Sciatic nerve (tissue), 2 donors: ENCODE measurements around the gene MED27. TPM values are rescaled to one million over a fixed set of nuclear protein-coding genes. Genes with fewer than 3 reads are reported as not detected.

Source experiments
- ATAC-seq: fragments of 200-7000 bp; cut with Tn5 transposase; one replicate; pipeline ENCODE4 v1.9.1; 2020; ENCODE audit warnings: mild to moderate bottlenecking, moderate library complexity
- DNase-seq: peaks from one replicate; pipeline ENCODE4 v3.0.0-alpha.2; 2020; ENCODE audit warnings: low spot score
- intact Hi-C: fragments of 100-400 bp; cut with DNase I; formaldehyde crosslinking; loops from one replicate; pipeline ENCODE4 v1.14.2; 2022
- total RNA-seq: library from RNA; stranded (reverse); fragmentation: NEBNext Ultra II Directional; extraction: Animal tissue kit (Norgen Biotek cat#: 25700); gene quantifications from one replicate; pipeline ENCODE4 v1.2.1, GENCODE V29; 2021
- donor health status: DM: no; HTN: no; CAD: no.
- donor health status: DM: no; HTN: no; CAD: no.

The MED27 gene
- total RNA-seq, 1 donor from 2014 or later: 15.9 TPM

- DNase-seq: no peak
- intact Hi-C loops: no loop called here
- ATAC-seq: no peak
Observed at GRCh38 chr9:131817073-131817472, 262.6 kb downstream of the MED27 start.

- intact Hi-C loops: no loop called here
- ATAC-seq: no peak
- DNase-seq: no peak
Observed at GRCh38 chr9:131815970-131816873, 263.4 kb downstream of the MED27 start.

- intact Hi-C loops: no loop called here
- no peak for DNase-seq
- ATAC-seq: no peak
Observed at GRCh38 chr9:131814707-131815106, 265.0 kb downstream of the MED27 start.

DNA sequence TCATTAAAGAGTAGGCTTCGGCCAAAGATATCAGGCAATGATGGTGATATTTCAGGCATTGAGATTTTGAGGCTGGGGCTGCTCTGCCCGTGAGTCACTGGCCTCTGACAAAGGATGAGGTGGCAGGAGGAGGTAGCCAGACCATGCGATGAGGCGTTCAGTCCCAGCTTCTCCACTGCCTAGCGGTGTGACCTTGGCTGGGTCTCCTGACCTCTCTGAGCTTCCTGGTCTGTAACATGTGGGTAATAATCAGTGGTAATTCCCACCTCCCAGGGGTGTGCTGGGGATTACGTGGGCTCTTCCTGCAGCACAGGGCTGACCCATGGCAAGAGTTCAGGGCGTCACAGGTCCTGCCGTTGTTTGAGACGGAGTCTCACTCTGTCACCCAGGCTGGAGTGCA lies 266.6 kb downstream of the MED27 start:
- DNase-seq (no peak), ATAC-seq (no peak)
- intact Hi-C loops: no loop called here

DNA sequence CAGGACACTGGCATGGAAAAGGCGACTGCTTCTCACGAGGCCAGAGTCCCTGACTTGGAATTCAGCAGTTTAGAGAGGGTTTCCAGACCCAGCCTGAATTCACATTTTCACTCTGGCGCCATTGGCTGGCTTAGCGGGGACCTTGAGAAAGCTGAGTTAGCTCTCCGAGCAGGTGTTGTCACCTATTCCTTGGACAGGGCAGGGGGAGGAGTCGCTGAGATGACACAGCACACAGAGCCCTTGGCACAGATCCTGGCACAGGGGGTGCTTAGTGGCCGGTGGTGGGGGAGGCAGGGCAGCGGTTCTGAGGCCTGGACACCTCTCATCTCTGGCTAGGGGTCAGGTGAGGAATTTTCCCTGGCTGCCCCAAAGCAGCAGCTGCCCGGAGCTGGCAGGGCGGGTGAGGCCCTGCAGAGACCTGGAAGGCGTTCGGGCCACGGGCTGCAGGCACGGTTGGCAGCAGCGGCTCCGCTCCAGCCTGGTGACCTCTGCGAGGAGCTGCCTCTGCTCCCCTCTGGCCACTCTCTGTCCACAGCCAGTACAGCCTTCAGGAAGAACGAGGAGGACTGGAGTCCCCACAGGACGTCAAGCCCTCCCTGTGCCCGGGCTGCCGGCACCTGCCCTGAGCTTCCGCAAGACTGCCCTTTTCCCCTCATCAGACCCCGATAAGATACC lies 267.4 kb downstream of the MED27 start:
- DNase-seq (no peak), ATAC-seq (no peak)
- intact Hi-C loops: no loop called here

- DNase-seq: no peak
- intact Hi-C loops: no loop called here
- ATAC-seq: no peak
Observed at GRCh38 chr9:131811405-131811804, 268.3 kb downstream of the MED27 start.

DNA sequence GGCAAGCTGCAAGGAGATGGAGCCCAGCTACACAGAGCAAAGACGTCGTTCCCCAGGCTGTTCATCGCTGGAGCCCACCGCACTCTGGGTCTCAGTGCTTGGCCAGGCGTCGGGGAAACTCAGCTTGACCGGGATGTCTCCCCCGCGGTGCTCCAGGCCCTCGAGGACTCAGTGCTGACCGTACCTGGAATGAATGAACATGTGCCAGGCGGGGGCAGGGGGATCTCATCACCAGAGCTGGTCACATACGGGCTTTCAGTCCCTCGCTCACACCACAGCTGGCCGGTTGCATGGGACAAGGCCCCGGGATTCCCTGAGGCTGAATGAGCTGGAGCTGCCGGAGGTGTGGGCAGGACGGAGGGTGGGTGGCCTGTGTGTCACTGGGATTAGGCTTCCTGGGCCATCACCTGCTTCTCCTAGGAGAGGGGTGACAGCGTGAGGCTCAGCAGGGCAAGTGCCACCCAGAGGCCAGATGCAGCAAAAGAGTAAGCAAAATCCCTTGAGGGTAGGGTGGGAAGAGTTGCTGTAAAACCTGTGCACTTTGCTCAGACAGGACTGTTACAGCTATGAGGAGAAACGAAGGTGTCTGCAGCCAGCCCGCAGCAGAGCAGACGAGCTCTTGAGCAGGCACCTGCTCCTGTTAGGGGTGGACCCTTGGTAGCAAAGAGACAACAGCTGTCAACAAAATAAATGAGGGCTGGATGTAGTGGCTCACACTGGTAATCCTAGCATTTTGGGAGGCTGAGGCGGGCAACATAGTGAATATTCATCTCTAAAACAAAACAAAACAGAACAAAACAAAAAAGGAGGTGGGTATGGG lies 269.1 kb downstream of the MED27 start:
- intact Hi-C loops: no loop called here
- no peak for DNase-seq
- no peak for ATAC-seq

Other genes starting within 250 kb of the MED27 start
- gene NTNG2, start 82.2 kb upstream of the MED27 start, total RNA-seq: 3.2 TPM